ENCODE data around the gene ATP6V1D. TPM values are rescaled to one million over a fixed set of nuclear protein-coding genes. Genes with fewer than 3 reads are reported as not detected.
A peak's percentile ranks its signal among the peaks of the same experiment; 100 is the strongest.
"Not testable (repeated sequence)": the region's sequence is repeated elsewhere in the genome, so short reads cannot be mapped to it uniquely, and the experiment has no call there.

ATP6V1D gene
- total RNA-seq = 100 to 1,000 TPM in 1 of 2 donors, 10 to 100 TPM in 1; 94.3 to 101 TPM

DNA sequence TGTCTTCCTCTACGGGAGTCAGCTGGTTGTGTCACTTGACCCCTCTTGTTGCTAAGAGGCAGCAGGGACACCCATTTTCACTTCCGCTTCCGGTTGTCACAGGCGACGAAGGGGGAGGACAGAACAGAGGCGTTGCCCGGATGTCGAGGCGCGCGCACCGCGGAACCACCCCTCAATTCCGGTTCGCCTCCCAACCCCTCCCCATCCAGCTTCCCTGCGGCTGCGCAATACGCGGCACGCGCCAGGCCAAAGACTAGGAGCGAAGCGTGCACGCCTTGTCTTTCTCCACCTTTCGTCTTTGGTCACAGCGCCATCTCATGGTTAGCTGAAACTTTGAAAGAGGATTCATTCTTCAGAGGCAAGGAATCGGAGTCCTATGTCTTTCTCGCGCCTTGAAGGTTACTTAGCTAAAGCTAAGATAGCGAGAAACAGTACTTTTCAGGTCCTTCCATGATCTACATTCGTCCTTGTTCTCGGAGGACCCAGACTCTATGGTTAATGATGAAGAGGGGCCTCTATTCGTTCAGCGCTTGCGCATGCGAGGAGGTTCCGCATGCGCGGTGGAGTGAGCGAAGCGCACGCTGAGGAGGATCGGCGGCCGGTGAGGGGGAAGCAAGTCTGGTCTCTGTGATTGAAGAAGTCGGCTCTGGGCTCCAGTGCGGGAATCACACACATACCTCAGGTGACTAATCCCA, at the start of gene ATP6V1D, which contains the start of gene EIF2S1:
TSS of gene ATP6V1D (minus strand) at position 30 of the 695 bp plus-strand sequence. CDS start 106 bp downstream, outside the sequence.
TSS of gene EIF2S1 (plus strand) at position 554 of the 695 bp plus-strand sequence. CDS start 4,440 bp downstream, outside the sequence.
- peak within 1 kb of the TSS; percentile 66 to 75 for H3K4me3 ChIP-seq
- intact Hi-C loops (cut with DNase I) = no loop called here
- H3K4me1 ChIP-seq (replicated peaks) = peaks cover 4% of the 10 kb centered on the region
- DNase-seq (ENCODE audit: low spot score) = peak; percentile 99
- peak within 1 kb of the TSS; percentile 92 to 97 for H3K27ac ChIP-seq
- H3K27me3 ChIP-seq (replicated peaks; ENCODE audit: insufficient read depth) = no peaks in the 10 kb centered on the region
- H3K9me3 ChIP-seq = no peaks in the 10 kb centered on the region
- TF ChIP-seq POLR2AphosphoS5 (IDR thresholded peaks at IDR 0.05) (peak; percentile 98), POLR2A (IDR thresholded peaks at IDR 0.05) (peak; percentile 28)
- TF ChIP-seq, protein P1, sequence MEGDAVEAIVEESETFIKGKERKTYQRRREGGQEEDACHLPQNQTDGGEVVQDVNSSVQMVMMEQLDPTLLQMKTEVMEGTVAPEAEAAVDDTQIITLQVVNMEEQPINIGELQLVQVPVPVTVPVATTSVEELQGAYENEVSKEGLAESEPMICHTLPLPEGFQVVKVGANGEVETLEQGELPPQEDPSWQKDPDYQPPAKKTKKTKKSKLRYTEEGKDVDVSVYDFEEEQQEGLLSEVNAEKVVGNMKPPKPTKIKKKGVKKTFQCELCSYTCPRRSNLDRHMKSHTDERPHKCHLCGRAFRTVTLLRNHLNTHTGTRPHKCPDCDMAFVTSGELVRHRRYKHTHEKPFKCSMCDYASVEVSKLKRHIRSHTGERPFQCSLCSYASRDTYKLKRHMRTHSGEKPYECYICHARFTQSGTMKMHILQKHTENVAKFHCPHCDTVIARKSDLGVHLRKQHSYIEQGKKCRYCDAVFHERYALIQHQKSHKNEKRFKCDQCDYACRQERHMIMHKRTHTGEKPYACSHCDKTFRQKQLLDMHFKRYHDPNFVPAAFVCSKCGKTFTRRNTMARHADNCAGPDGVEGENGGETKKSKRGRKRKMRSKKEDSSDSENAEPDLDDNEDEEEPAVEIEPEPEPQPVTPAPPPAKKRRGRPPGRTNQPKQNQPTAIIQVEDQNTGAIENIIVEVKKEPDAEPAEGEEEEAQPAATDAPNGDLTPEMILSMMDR (IDR thresholded peaks at IDR 0.05) = peak; percentile 92 to 99 (median 98)
- under 1% methylated on average over 46 of the region's 47 CpGs for WGBS
- H3K36me3 ChIP-seq = no peaks in the 10 kb centered on the region

DNA sequence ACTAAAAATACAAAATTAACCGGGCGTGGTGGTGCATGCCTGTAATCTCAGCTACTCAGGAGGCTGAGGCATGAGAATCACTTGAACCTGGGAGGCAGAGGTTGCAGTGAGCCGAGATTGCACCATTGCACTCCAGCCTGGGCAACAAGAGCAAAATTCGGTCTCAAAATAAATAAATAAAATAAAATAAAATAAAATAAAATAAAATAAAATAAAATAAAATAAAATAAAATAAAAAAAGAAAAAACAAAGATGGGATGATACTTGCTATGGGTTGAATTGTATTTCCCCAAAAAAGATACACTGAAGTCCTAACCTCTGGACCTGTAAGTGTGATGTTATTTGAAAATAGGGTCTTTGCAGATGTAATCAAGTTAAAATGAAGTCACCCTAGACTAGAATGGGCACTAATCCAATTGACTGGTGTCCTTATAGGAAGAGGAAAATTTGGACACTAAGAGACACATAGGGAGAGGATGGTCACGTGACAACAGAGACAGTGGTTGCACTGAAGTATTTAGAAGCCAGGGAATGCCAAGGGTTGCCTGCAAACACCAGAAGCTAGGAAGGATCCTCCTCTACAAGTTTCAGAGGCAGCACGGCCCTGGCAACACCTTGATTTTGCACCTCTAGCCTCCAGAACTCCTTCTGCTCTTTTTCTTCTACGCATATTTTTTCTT, 48.7 kb upstream of the ATP6V1D start:
- H3K4me1 ChIP-seq (replicated peaks); H3K27ac ChIP-seq; H3K27me3 ChIP-seq (replicated peaks; ENCODE audit: insufficient read depth); H3K4me3 ChIP-seq; intact Hi-C loops (cut with DNase I); H3K9me3 ChIP-seq; DNase-seq (ENCODE audit: low spot score); H3K36me3 ChIP-seq: not testable (repeated sequence)
- WGBS = 88% methylated on average over 7 of the region's 7 CpGs

DNA sequence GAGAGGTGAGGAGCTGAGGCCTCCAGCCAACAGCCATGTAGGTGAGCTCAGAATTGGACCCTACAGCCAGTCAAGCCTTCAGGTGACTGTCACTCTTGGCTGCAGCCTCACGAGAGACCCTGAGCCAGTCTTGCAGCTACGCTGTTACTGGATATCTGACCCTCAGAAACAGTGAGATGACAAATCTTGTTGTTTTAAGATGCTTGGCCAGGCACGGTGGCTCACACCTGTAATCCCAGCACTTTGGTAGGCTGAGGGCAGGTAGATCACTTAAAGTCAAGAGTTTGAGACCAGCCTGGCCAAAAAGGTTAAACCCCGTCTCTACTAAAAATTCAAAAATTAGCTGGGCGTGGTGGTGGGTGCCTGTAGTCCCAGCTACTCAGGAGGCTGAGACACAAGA, 46.2 kb upstream of the ATP6V1D start:
- TF ChIP-seq, protein P1 (IDR thresholded peaks at IDR 0.05) = no peak
- TF ChIP-seq POLR2A (IDR thresholded peaks at IDR 0.05) (no peak), POLR2AphosphoS5 (IDR thresholded peaks at IDR 0.05) (no peak)
- DNase-seq (ENCODE audit: low spot score) = no peak
- intact Hi-C loops (cut with DNase I) = no loop called here
- Histone ChIP-seq H3K36me3 (no peaks in the 10 kb centered on the region), H3K4me3 (no peak overlapping the region), H3K27me3 (replicated peaks; ENCODE audit: insufficient read depth) (no peaks in the 10 kb centered on the region), H3K27ac (no peak overlapping the region), H3K4me1 (replicated peaks) (no peaks in the 10 kb centered on the region), H3K9me3 (no peaks in the 10 kb centered on the region)
- 94% methylated on average over 5 of the region's 5 CpGs for WGBS

DNA sequence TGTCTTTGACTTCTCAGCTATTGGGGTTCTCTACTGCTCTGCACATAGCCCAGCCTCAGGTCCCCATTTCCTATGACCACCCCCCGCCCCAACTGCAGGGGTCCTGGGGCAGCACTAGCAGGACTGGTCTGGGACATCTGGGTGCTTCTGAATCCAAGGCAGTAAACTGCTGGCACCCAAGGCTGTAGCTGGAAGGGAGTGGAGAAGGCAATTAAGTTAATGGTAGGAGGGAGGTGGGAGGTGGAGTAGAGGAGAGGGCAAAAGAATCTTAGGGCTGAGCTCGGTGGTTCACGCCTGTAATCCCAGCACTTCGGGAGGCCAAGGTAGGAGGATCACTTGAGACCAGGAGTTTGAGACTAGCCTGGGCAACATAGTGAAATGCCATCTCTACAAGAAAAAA, 40.8 kb upstream of the ATP6V1D start:
- intact Hi-C loops (cut with DNase I) = no loop called here
- no peaks in the 10 kb centered on the region for H3K27me3 ChIP-seq (replicated peaks; ENCODE audit: insufficient read depth)
- no peak for DNase-seq (ENCODE audit: low spot score)
- WGBS = 87% methylated on average over 4 of the region's 4 CpGs
- no peaks in the 10 kb centered on the region for H3K36me3 ChIP-seq
- no peak overlapping the region for H3K27ac ChIP-seq
- H3K4me3 ChIP-seq = no peak overlapping the region
- TF ChIP-seq, protein P1 (IDR thresholded peaks at IDR 0.05) = no peak
- TF ChIP-seq POLR2AphosphoS5 (IDR thresholded peaks at IDR 0.05) = no peak
- no peak for TF ChIP-seq POLR2A (IDR thresholded peaks at IDR 0.05)
- no peaks in the 10 kb centered on the region for H3K4me1 ChIP-seq (replicated peaks)
- no peaks in the 10 kb centered on the region for H3K9me3 ChIP-seq

DNA sequence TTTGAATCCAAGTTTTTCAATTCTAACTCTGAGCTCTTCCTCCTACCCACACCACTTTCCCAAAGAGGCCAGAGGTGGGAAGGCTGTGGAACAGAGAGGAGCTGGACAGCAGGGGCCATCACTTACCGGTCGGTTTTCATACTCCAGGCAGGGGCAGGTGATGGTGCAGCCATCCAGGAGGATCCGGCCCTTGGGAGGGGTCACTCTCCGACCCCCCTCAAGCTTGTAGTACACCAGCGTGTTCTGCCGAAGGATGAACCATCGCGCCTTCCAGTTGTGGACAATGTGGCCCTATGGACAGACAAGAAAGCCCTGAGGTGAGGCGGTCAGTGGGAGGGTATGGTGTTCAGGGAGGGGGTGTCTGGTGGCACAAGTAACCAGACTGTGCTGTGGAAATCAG, 37.9 kb upstream of the ATP6V1D start:
- Histone ChIP-seq H3K36me3 (no peaks in the 10 kb centered on the region), H3K4me3 (no peak overlapping the region), H3K27me3 (replicated peaks; ENCODE audit: insufficient read depth) (no peaks in the 10 kb centered on the region), H3K27ac (no peak overlapping the region), H3K9me3 (no peaks in the 10 kb centered on the region), H3K4me1 (replicated peaks) (peaks cover 7% of the 10 kb centered on the region)
- WGBS = 91% methylated on average over 9 of the region's 9 CpGs
- no peak for TF ChIP-seq POLR2A (IDR thresholded peaks at IDR 0.05)
- no peak for TF ChIP-seq POLR2AphosphoS5 (IDR thresholded peaks at IDR 0.05)
- TF ChIP-seq, protein P1 (IDR thresholded peaks at IDR 0.05) = no peak
- DNase-seq (ENCODE audit: low spot score) = no peak
- intact Hi-C loops (cut with DNase I) = no loop called here
